ENCODE data around the gene XPO4. TPM values are rescaled to one million over a fixed set of nuclear protein-coding genes. Genes with fewer than 3 reads are reported as not detected.

Gene XPO4
- total RNA-seq, 1 donor from 2014 or later: 25.5 TPM

Other genes with a start within 250 kb of the XPO4 start
- gene IL17D, start 199.0 kb downstream of the XPO4 start, total RNA-seq: 0.18 and 0.25 TPM in 2 replicates
- gene EEF1AKMT1, start 128.8 kb downstream of the XPO4 start, total RNA-seq: 12.2 and 12.7 TPM in 2 replicates
- gene LATS2, start 158.8 kb upstream of the XPO4 start, total RNA-seq: 2.6 and 2.7 TPM in 2 replicates
- gene SAP18, start 237.4 kb upstream of the XPO4 start, total RNA-seq: 226 and 228 TPM in 2 replicates

Data from activated T-helper 2 cell treated with anti-CD3 and anti-CD28 coated beads, Interferon-gamma antibody, Interleukin-2, Interleukin-4, amounts not matched to agents 10 μg/mL and 5 μg/mL and 100 μg/mL, durations not matched to agents 14 hours and 24 hours and 36 hours (primary cell).